Activated CD4-positive, alpha-beta T cell treated with anti-CD3 and anti-CD28 coated beads, Interleukin-2, amount 10 ng/mL, durations not matched to agents 7 days and 5 days (primary cell): ENCODE results near the gene DNAI1. TPM values are rescaled to one million over a fixed set of nuclear protein-coding genes. Genes with fewer than 3 reads are reported as not detected.
"Not testable (repeated sequence)": the region's sequence is repeated elsewhere in the genome, so short reads cannot be mapped to it uniquely, and the experiment has no call there.

Source experiments
- CTCF ChIA-PET: fragments of 350-600 bp; sonication (Branson Sonifier 250); formaldehyde crosslinking; loops from one replicate; lab custom pipeline; 2021; ENCODE audit warnings: antibody characterized with exemption; lab: Charles Lee
- POLR2A ChIA-PET: fragments of 350-600 bp; sonication (Branson Sonifier 250); formaldehyde crosslinking; loops from one replicate; lab custom pipeline; 2021; ENCODE audit warnings: antibody characterized with exemption; lab: Charles Lee
- DNase-seq: peaks from one replicate; pipeline ENCODE4 v3.0.0-alpha.2; 2020
- H3K27ac Mint-ChIP-seq: one replicate; pipeline ENCODE4 v1.8.0; 2021; ENCODE audit warnings: mild to moderate bottlenecking, moderate library complexity, mixed read lengths
- H3K27me3 Mint-ChIP-seq: one replicate; pipeline ENCODE4 v1.8.0; 2021; ENCODE audit warnings: mixed read lengths
- H3K36me3 Mint-ChIP-seq: one replicate; pipeline ENCODE4 v1.8.0; 2021; ENCODE audit warnings: low read depth, mixed read lengths
- H3K4me1 Mint-ChIP-seq: one replicate; pipeline ENCODE4 v1.8.0; 2021; ENCODE audit warnings: mixed read lengths
- H3K4me3 Mint-ChIP-seq: one replicate; pipeline ENCODE4 v1.8.0; 2021; ENCODE audit warnings: mild to moderate bottlenecking, moderate library complexity, mixed read lengths
- H3K9me3 Mint-ChIP-seq: one replicate; pipeline ENCODE4 v1.8.0; 2021; ENCODE audit warnings: mixed read lengths
- total RNA-seq, 2 experiments: library from RNA; stranded (reverse); gene quantifications; one replicate each; pipeline ENCODE4 v1.2.3, GENCODE V29; 2021

The DNAI1 gene
- total RNA-seq, 2 experiments from 2014 or later = not detected

- Mint-ChIP-seq H3K4me3 (no peak overlapping the region), H3K4me1 (peaks cover 7% of the 10 kb centered on the region), H3K9me3 (no peaks in the 10 kb centered on the region), H3K36me3 (no peaks in the 10 kb centered on the region), H3K27ac (no peak overlapping the region), H3K27me3 (no peaks in the 10 kb centered on the region)
- CTCF ChIA-PET = interaction anchor here (0.8 to 1.2 kb wide), 3 partner anchors 58 to 64 kb away, joined by 3 to 4 read pairs (median 3); no protein-coding TSS in a partner anchor
- POLR2A ChIA-PET = no interaction called here
- peak; percentile 74 for DNase-seq
Observed at GRCh38 chr9:34437006-34437925, 21.3 kb upstream of the DNAI1 start.

GRCh38 chr9:34437926-34438307 lies 20.7 kb upstream of the DNAI1 start:
- H3K36me3 Mint-ChIP-seq, H3K9me3 Mint-ChIP-seq, H3K4me1 Mint-ChIP-seq, DNase-seq, H3K27ac Mint-ChIP-seq, H3K27me3 Mint-ChIP-seq, H3K4me3 Mint-ChIP-seq: not testable (repeated sequence)
- ChIA-PET POLR2A (interaction anchor here (0.7 kb wide), 1 partner anchor 288 kb away, joined by 3 read pairs; no protein-coding TSS in a partner anchor), CTCF (interaction anchor here (0.9 to 1.2 kb wide), 3 partner anchors 10 to 63 kb away, joined by 3 to 7 read pairs (median 4); no protein-coding TSS in a partner anchor)

- not testable (repeated sequence) for H3K27ac Mint-ChIP-seq
Observed at GRCh38 chr9:34438465-34438864, 20.1 kb upstream of the DNAI1 start.

GRCh38 chr9:34440017-34440416 lies 18.6 kb upstream of the DNAI1 start:
- peaks cover 7% of the 10 kb centered on the region for H3K4me1 Mint-ChIP-seq
- DNase-seq = no peak
- H3K27ac Mint-ChIP-seq = no peak overlapping the region
- H3K9me3 Mint-ChIP-seq = no peaks in the 10 kb centered on the region
- ChIA-PET POLR2A (no interaction called here), CTCF (interaction anchor here (0.6 to 2.7 kb wide), 4 partner anchors 11 to 78 kb away, joined by 3 to 10 read pairs (median 4); no protein-coding TSS in a partner anchor)
- no peaks in the 10 kb centered on the region for H3K36me3 Mint-ChIP-seq
- no peaks in the 10 kb centered on the region for H3K27me3 Mint-ChIP-seq
- H3K4me3 Mint-ChIP-seq = no peak overlapping the region

More at GRCh38 chr9:34438465-34438864, 20.1 kb upstream of the DNAI1 start:
- H3K27me3 Mint-ChIP-seq, H3K4me1 Mint-ChIP-seq, H3K36me3 Mint-ChIP-seq, DNase-seq, H3K9me3 Mint-ChIP-seq, H3K4me3 Mint-ChIP-seq: not testable (repeated sequence)
- CTCF ChIA-PET = interaction anchor here (0.9 to 1.2 kb wide), 3 partner anchors 10 to 63 kb away, joined by 3 to 7 read pairs (median 4); no protein-coding TSS in a partner anchor
- POLR2A ChIA-PET = interaction anchor here (0.7 kb wide), 1 partner anchor 288 kb away, joined by 3 read pairs; no protein-coding TSS in a partner anchor

- H3K9me3 Mint-ChIP-seq = no peaks in the 10 kb centered on the region
- H3K27ac Mint-ChIP-seq = no peak overlapping the region
- ChIA-PET POLR2A (no interaction called here), CTCF (interaction anchor here (2.0 kb wide), 1 partner anchor 13 kb away, joined by 9 read pairs; no protein-coding TSS in a partner anchor)
- no peak overlapping the region for H3K4me3 Mint-ChIP-seq
- H3K36me3 Mint-ChIP-seq = no peaks in the 10 kb centered on the region
- DNase-seq = no peak
- peaks cover 7% of the 10 kb centered on the region for H3K4me1 Mint-ChIP-seq
- no peaks in the 10 kb centered on the region for H3K27me3 Mint-ChIP-seq
Observed at GRCh38 chr9:34442770-34443169, 15.8 kb upstream of the DNAI1 start.

GRCh38 chr9:34443533-34443932 lies 15.1 kb upstream of the DNAI1 start:
- H3K27ac Mint-ChIP-seq = no peak overlapping the region
- H3K9me3 Mint-ChIP-seq = no peaks in the 10 kb centered on the region
- no peaks in the 10 kb centered on the region for H3K36me3 Mint-ChIP-seq
- no peaks in the 10 kb centered on the region for H3K27me3 Mint-ChIP-seq
- POLR2A ChIA-PET = no interaction called here
- H3K4me1 Mint-ChIP-seq = peaks cover 7% of the 10 kb centered on the region
- CTCF ChIA-PET = interaction anchor here (1.2 to 2.0 kb wide), 2 partner anchors 12 to 40 kb away, joined by 3 to 9 read pairs; no protein-coding TSS in a partner anchor
- DNase-seq = no peak
- no peak overlapping the region for H3K4me3 Mint-ChIP-seq

- ChIA-PET POLR2A (no interaction called here), CTCF (interaction anchor here (1.0 to 2.0 kb wide), 3 partner anchors 12 to 40 kb away, joined by 3 to 9 read pairs (median 4); no protein-coding TSS in a partner anchor)
- Mint-ChIP-seq H3K36me3 (no peaks in the 10 kb centered on the region), H3K9me3 (no peaks in the 10 kb centered on the region), H3K27ac (no peak overlapping the region), H3K4me1 (peaks cover 7% of the 10 kb centered on the region), H3K4me3 (no peak overlapping the region), H3K27me3 (no peaks in the 10 kb centered on the region)
- DNase-seq = no peak
Observed at GRCh38 chr9:34443976-34444375, 14.6 kb upstream of the DNAI1 start.

- no peaks in the 10 kb centered on the region for H3K36me3 Mint-ChIP-seq
- peaks cover 5% of the 10 kb centered on the region for H3K4me1 Mint-ChIP-seq
- H3K27me3 Mint-ChIP-seq = no peaks in the 10 kb centered on the region
- H3K4me3 Mint-ChIP-seq = no peak overlapping the region
- DNase-seq = no peak
- no peak overlapping the region for H3K27ac Mint-ChIP-seq
- no peaks in the 10 kb centered on the region for H3K9me3 Mint-ChIP-seq
- POLR2A ChIA-PET = no interaction called here
- CTCF ChIA-PET = interaction anchor here (0.5 to 1.7 kb wide), 5 partner anchors 8 to 166 kb away, joined by 3 to 5 read pairs (median 4); no protein-coding TSS in a partner anchor
Observed at GRCh38 chr9:34446468-34446891, 12.1 kb upstream of the DNAI1 start.

GRCh38 chr9:34446951-34447350 lies 11.7 kb upstream of the DNAI1 start:
- Mint-ChIP-seq H3K36me3 (no peaks in the 10 kb centered on the region), H3K4me1 (peaks cover 10% of the 10 kb centered on the region), H3K9me3 (no peaks in the 10 kb centered on the region), H3K27me3 (no peaks in the 10 kb centered on the region), H3K27ac (no peak overlapping the region), H3K4me3 (no peak overlapping the region)
- no peak for DNase-seq
- ChIA-PET POLR2A (no interaction called here), CTCF (interaction anchor here (1.0 to 2.6 kb wide), 4 partner anchors 8 to 144 kb away, joined by 3 to 7 read pairs (median 4); no protein-coding TSS in a partner anchor)

- Mint-ChIP-seq H3K27ac (no peak overlapping the region), H3K36me3 (no peaks in the 10 kb centered on the region), H3K4me3 (no peak overlapping the region), H3K27me3 (no peaks in the 10 kb centered on the region), H3K9me3 (no peaks in the 10 kb centered on the region), H3K4me1 (peaks cover 24% of the 10 kb centered on the region)
- ChIA-PET POLR2A (no interaction called here), CTCF (interaction anchor here (0.8 to 2.2 kb wide), 5 partner anchors 10 to 50 kb away, joined by 3 to 10 read pairs (median 4); no protein-coding TSS in a partner anchor)
- no peak for DNase-seq
Observed at GRCh38 chr9:34450644-34451043, 8.0 kb upstream of the DNAI1 start.

- no peak for DNase-seq
- H3K27ac Mint-ChIP-seq = no peak overlapping the region
- ChIA-PET POLR2A (interaction anchor here (0.6 kb wide), 1 partner anchor 294 kb away, joined by 3 read pairs; no protein-coding TSS in a partner anchor), CTCF (interaction anchor here (0.8 to 2.2 kb wide), 7 partner anchors 11 to 72 kb away, joined by 3 to 10 read pairs (median 4); no protein-coding TSS in a partner anchor)
- no peaks in the 10 kb centered on the region for H3K9me3 Mint-ChIP-seq
- no peaks in the 10 kb centered on the region for H3K36me3 Mint-ChIP-seq
- H3K4me3 Mint-ChIP-seq = no peak overlapping the region
- H3K4me1 Mint-ChIP-seq = peaks cover 27% of the 10 kb centered on the region
- H3K27me3 Mint-ChIP-seq = no peaks in the 10 kb centered on the region
Observed at GRCh38 chr9:34451135-34451534, 7.5 kb upstream of the DNAI1 start.

- H3K9me3 Mint-ChIP-seq = no peaks in the 10 kb centered on the region
- CTCF ChIA-PET = interaction anchor here (0.8 to 2.2 kb wide), 7 partner anchors 11 to 72 kb away, joined by 3 to 10 read pairs (median 4); no protein-coding TSS in a partner anchor
Observed at GRCh38 chr9:34451545-34451944, 7.1 kb upstream of the DNAI1 start.

More at GRCh38 chr9:34451545-34451944, 7.1 kb upstream of the DNAI1 start:
- H3K27ac Mint-ChIP-seq = no peak overlapping the region
- POLR2A ChIA-PET = interaction anchor here (0.6 kb wide), 1 partner anchor 293 kb away, joined by 3 read pairs; no protein-coding TSS in a partner anchor
- no peak for DNase-seq
- H3K4me3 Mint-ChIP-seq = no peak overlapping the region
- H3K4me1 Mint-ChIP-seq = peaks cover 31% of the 10 kb centered on the region
- no peaks in the 10 kb centered on the region for H3K36me3 Mint-ChIP-seq
- no peaks in the 10 kb centered on the region for H3K27me3 Mint-ChIP-seq
